Measurements from ENCODE around the gene ATP10A. TPM values are rescaled to one million over a fixed set of nuclear protein-coding genes. Genes with fewer than 3 reads are reported as not detected.
"Not testable (repeated sequence)": the region's sequence is repeated elsewhere in the genome, so short reads cannot be mapped to it uniquely, and the experiment has no call there.

Gene ATP10A
- total and polyA plus RNA-seq, 5 donors from 2014 or later = 2.8 to 16.1 (median 5.5) TPM

- not testable (repeated sequence) for H3K4me3 ChIP-seq (ENCODE audit: low read depth, low read length); H3K27ac Mint-ChIP-seq; H3K27ac ChIP-seq (ENCODE audit: insufficient read depth, low read length, poor library complexity, severe bottlenecking); H3K9me3 ChIP-seq (ENCODE audit: control insufficient read depth in 2 of 2, low read length in 2 of 2); H3K4me1 ChIP-seq (ENCODE audit: control insufficient read depth, insufficient read depth, low read length, poor library complexity, severe bottlenecking); ATAC-seq (ENCODE audit: low read depth in 2 of 2); H3K9me3 Mint-ChIP-seq; H3K27me3 Mint-ChIP-seq; H3K4me1 Mint-ChIP-seq; H3K36me3 Mint-ChIP-seq; H3K27me3 ChIP-seq (ENCODE audit: control insufficient read depth, insufficient read depth, low read length); DNase-seq; H3K36me3 ChIP-seq (ENCODE audit: control insufficient read depth, insufficient read depth, low read length); H3K4me3 Mint-ChIP-seq
Observed at GRCh38 chr15:25880877-25881276, 17.8 kb upstream of the ATP10A start.

DNA sequence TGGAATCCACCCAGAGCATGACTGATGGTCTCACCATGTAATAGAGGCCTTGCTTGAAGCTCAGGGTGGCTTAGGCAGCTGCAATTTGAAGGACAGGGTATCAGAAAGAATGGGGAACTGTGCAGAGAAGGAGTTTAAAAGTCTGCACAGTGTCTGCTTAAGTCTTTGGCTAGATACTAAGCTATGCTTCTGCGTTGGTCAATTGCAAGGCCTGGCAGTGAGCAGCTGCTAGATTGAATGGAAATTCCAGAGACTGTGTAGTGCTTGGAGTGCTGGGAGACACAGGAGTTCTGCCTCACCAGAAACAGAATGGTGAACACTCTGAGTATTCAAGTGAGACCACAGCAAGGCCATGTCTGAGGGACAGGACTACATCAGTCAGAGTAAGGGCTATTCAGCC, 17.3 kb upstream of the ATP10A start:
- H3K9me3 Mint-ChIP-seq = peaks cover 0 to 3% (median 0%) of the 10 kb centered on the region in 7 donors
- no peaks in the 10 kb centered on the region for H3K27me3 Mint-ChIP-seq
- Histone ChIP-seq H3K36me3 (ENCODE audit: control insufficient read depth, insufficient read depth, low read length) (no peaks in the 10 kb centered on the region), H3K27ac (ENCODE audit: insufficient read depth, low read length, poor library complexity, severe bottlenecking) (no peak overlapping the region), H3K4me3 (ENCODE audit: low read depth, low read length) (no peak overlapping the region), H3K9me3 (ENCODE audit: control insufficient read depth in 2 of 2, low read length in 2 of 2) (no peaks in the 10 kb centered on the region), H3K27me3 (ENCODE audit: control insufficient read depth, insufficient read depth, low read length) (no peaks in the 10 kb centered on the region), H3K4me1 (ENCODE audit: control insufficient read depth, insufficient read depth, low read length, poor library complexity, severe bottlenecking) (no peaks in the 10 kb centered on the region)
- no peak overlapping the region for H3K27ac Mint-ChIP-seq
- H3K4me1 Mint-ChIP-seq = peaks cover 0 to 4% (median 0%) of the 10 kb centered on the region in 4 donors
- no peaks in the 10 kb centered on the region for H3K36me3 Mint-ChIP-seq
- no peak overlapping the region for H3K4me3 Mint-ChIP-seq
- ATAC-seq (ENCODE audit: low read depth in 2 of 2) (no peak), DNase-seq (no peak)

DNA sequence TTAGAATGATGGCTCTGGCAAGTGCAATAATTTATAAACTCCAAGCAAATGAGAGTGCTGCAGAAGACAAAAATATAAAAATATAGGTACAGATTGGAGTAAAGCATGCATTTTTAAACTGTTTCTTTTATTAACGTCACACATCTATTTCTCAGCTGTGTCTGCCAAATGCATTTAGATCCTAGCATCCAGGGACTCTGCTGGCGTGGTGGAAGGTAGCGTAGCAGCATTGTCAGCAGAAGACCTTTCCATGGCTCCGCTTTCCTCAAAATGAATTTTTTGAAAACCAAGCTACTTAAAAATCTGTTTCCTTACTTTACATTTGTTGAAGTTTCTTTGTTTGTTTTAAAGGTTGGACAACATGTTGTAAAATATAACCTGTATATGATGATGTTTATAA, 16.3 kb upstream of the ATP10A start:
- no peaks in the 10 kb centered on the region for H3K36me3 ChIP-seq (ENCODE audit: control insufficient read depth, insufficient read depth, low read length)
- H3K4me3 Mint-ChIP-seq = no peak overlapping the region
- no peak overlapping the region for H3K4me3 ChIP-seq (ENCODE audit: low read depth, low read length)
- H3K36me3 Mint-ChIP-seq = no peaks in the 10 kb centered on the region
- H3K4me1 Mint-ChIP-seq = peaks cover 0 to 4% (median 0%) of the 10 kb centered on the region in 4 donors
- H3K27ac ChIP-seq (ENCODE audit: insufficient read depth, low read length, poor library complexity, severe bottlenecking) = no peak overlapping the region
- no peaks in the 10 kb centered on the region for H3K27me3 Mint-ChIP-seq
- peaks cover 0 to 3% (median 0%) of the 10 kb centered on the region in 7 donors for H3K9me3 Mint-ChIP-seq
- H3K27me3 ChIP-seq (ENCODE audit: control insufficient read depth, insufficient read depth, low read length) = no peaks in the 10 kb centered on the region
- no peaks in the 10 kb centered on the region for H3K4me1 ChIP-seq (ENCODE audit: control insufficient read depth, insufficient read depth, low read length, poor library complexity, severe bottlenecking)
- H3K27ac Mint-ChIP-seq = no peak overlapping the region
- no peaks in the 10 kb centered on the region for H3K9me3 ChIP-seq (ENCODE audit: control insufficient read depth in 2 of 2, low read length in 2 of 2)
- DNase-seq (no peak), ATAC-seq (ENCODE audit: low read depth in 2 of 2) (no peak)

DNA sequence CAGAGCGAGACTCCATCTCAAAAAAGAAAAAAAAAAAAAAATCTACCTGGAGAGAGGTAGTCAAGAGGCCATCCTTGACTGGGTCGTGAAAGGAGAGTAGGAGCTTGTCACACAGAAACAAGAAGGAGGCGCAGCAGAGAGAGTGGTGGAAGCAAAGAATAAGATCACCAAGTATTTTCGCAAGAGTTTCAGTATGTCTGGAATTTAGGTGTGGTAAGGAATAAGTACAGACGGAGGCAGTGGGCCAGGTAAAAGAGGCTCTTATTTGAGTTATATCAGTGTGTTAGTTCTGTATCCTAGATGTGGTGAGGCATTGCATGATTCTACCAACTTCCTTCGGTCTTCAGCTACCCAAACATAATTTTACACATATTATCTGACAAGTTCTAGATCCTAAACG, 14.6 kb upstream of the ATP10A start:
- no peak overlapping the region for H3K4me3 ChIP-seq (ENCODE audit: low read depth, low read length)
- ATAC-seq (ENCODE audit: low read depth in 2 of 2) (no peak), DNase-seq (no peak)
- no peaks in the 10 kb centered on the region for H3K4me1 ChIP-seq (ENCODE audit: control insufficient read depth, insufficient read depth, low read length, poor library complexity, severe bottlenecking)
- Mint-ChIP-seq H3K9me3 (peaks cover 0 to 3% (median 0%) of the 10 kb centered on the region in 7 donors), H3K27me3 (no peaks in the 10 kb centered on the region), H3K27ac (no peak overlapping the region), H3K36me3 (no peaks in the 10 kb centered on the region), H3K4me3 (no peak overlapping the region), H3K4me1 (peaks cover 0 to 4% (median 0%) of the 10 kb centered on the region in 4 donors)
- no peaks in the 10 kb centered on the region for H3K36me3 ChIP-seq (ENCODE audit: control insufficient read depth, insufficient read depth, low read length)
- no peaks in the 10 kb centered on the region for H3K27me3 ChIP-seq (ENCODE audit: control insufficient read depth, insufficient read depth, low read length)
- no peak overlapping the region for H3K27ac ChIP-seq (ENCODE audit: insufficient read depth, low read length, poor library complexity, severe bottlenecking)
- H3K9me3 ChIP-seq (ENCODE audit: control insufficient read depth in 2 of 2, low read length in 2 of 2) = no peaks in the 10 kb centered on the region

DNA sequence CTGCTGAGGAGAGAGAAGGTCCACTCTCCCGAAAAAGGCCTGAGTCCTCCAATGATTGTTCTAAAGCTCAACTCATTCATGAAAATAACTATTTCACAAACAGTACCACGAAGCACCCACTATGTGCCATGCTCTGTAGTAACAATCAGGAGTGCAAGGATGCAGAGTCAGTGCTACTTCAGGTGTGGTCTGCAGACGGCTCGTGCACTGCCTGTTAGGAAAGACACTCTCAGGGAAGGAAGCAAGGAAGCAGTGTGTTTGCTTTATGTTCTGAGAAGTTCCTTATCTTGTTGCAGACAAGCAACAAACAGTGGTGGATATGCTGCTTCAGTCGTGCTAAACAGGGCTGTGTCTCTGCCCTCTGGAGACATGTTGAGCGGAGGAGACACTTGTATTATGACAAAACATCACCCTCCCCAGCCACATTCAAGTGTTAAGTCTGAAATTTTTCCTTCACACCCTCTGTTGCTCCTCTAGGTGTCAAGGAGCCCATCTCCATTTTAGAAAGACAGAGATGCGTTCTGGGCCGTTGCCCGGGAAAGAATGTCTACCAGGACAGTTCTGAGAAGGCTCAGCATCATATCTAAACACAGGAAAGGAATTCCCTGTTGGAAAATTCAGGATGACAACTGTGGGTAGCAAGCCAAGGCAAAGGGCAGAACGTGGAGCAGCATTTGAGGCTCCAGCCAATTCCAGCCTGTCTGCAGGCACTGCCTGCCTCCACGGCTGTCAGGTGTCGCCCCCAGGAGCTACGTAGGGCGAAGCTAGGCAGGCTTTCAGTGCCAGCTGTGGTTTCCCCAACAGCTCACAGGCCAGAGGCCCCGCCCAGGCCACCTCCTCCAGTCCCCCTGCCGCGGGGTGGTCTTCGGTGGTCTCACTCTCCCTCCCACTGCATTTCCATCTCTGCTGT, 13.4 kb upstream of the ATP10A start:
- no peaks in the 10 kb centered on the region for H3K36me3 ChIP-seq (ENCODE audit: control insufficient read depth, insufficient read depth, low read length)
- H3K4me1 ChIP-seq (ENCODE audit: control insufficient read depth, insufficient read depth, low read length, poor library complexity, severe bottlenecking) = no peaks in the 10 kb centered on the region
- DNase-seq = no peak
- Mint-ChIP-seq H3K27ac (no peak overlapping the region), H3K9me3 (peaks cover 0 to 3% (median 0%) of the 10 kb centered on the region in 7 donors), H3K4me1 (peaks cover 0 to 4% (median 0%) of the 10 kb centered on the region in 4 donors), H3K4me3 (no peak overlapping the region), H3K27me3 (no peaks in the 10 kb centered on the region), H3K36me3 (no peaks in the 10 kb centered on the region)
- no peaks in the 10 kb centered on the region for H3K27me3 ChIP-seq (ENCODE audit: control insufficient read depth, insufficient read depth, low read length)
- ATAC-seq (ENCODE audit: low read depth in 2 of 2) = no peak
- H3K9me3 ChIP-seq (ENCODE audit: control insufficient read depth in 2 of 2, low read length in 2 of 2) = no peaks in the 10 kb centered on the region
- H3K4me3 ChIP-seq (ENCODE audit: low read depth, low read length) = no peak overlapping the region
- no peak overlapping the region for H3K27ac ChIP-seq (ENCODE audit: insufficient read depth, low read length, poor library complexity, severe bottlenecking)

- Mint-ChIP-seq H3K36me3 (no peaks in the 10 kb centered on the region), H3K9me3 (peaks cover 0 to 3% (median 0%) of the 10 kb centered on the region in 7 donors), H3K27me3 (no peaks in the 10 kb centered on the region), H3K4me3 (no peak overlapping the region), H3K4me1 (peaks cover 0 to 4% (median 0%) of the 10 kb centered on the region in 4 donors), H3K27ac (no peak overlapping the region)
- no peak for ATAC-seq (ENCODE audit: low read depth in 2 of 2)
- Histone ChIP-seq H3K4me3 (ENCODE audit: low read depth, low read length) (no peak overlapping the region), H3K27ac (ENCODE audit: insufficient read depth, low read length, poor library complexity, severe bottlenecking) (no peak overlapping the region), H3K4me1 (ENCODE audit: control insufficient read depth, insufficient read depth, low read length, poor library complexity, severe bottlenecking) (no peaks in the 10 kb centered on the region), H3K36me3 (ENCODE audit: control insufficient read depth, insufficient read depth, low read length) (no peaks in the 10 kb centered on the region), H3K9me3 (ENCODE audit: control insufficient read depth in 2 of 2, low read length in 2 of 2) (no peaks in the 10 kb centered on the region), H3K27me3 (ENCODE audit: control insufficient read depth, insufficient read depth, low read length) (no peaks in the 10 kb centered on the region)
- DNase-seq = no peak
Observed at GRCh38 chr15:25875566-25875965, 12.4 kb upstream of the ATP10A start.

- Histone ChIP-seq H3K27me3 (ENCODE audit: control insufficient read depth, insufficient read depth, low read length) (no peaks in the 10 kb centered on the region), H3K27ac (ENCODE audit: insufficient read depth, low read length, poor library complexity, severe bottlenecking) (no peak overlapping the region), H3K36me3 (ENCODE audit: control insufficient read depth, insufficient read depth, low read length) (no peaks in the 10 kb centered on the region), H3K4me3 (ENCODE audit: low read depth, low read length) (no peak overlapping the region), H3K4me1 (ENCODE audit: control insufficient read depth, insufficient read depth, low read length, poor library complexity, severe bottlenecking) (no peaks in the 10 kb centered on the region), H3K9me3 (ENCODE audit: control insufficient read depth in 2 of 2, low read length in 2 of 2) (no peaks in the 10 kb centered on the region)
- no peak for DNase-seq
- no peak for ATAC-seq (ENCODE audit: low read depth in 2 of 2)
- Mint-ChIP-seq H3K27me3 (no peaks in the 10 kb centered on the region), H3K27ac (no peak overlapping the region), H3K36me3 (no peaks in the 10 kb centered on the region), H3K4me1 (peaks cover 0 to 6% (median 2%) of the 10 kb centered on the region in 4 donors), H3K4me3 (no peak overlapping the region), H3K9me3 (peaks cover 0 to 3% (median 0%) of the 10 kb centered on the region in 7 donors)
Observed at GRCh38 chr15:25874379-25874778, 11.3 kb upstream of the ATP10A start.

DNA sequence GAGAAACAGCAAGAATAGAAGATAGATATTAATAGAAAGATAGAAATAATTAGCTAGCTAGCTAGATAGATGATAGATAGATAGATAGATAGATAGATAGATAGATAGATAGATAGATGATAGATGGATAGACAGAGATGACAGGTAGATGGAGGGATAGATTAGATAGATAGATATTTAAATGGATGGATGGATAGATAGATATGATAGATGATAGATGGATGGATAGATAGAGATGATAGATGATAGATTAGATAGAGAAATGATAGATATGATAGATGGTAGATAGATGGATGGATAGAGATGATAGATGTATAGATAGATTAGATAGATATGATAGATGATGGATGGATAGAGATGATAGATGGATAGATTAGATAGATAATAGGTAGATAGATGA, 8.3 kb upstream of the ATP10A start:
- ATAC-seq (ENCODE audit: low read depth in 2 of 2) = no peak
- Histone ChIP-seq H3K36me3 (ENCODE audit: control insufficient read depth, insufficient read depth, low read length) (no peaks in the 10 kb centered on the region), H3K27me3 (ENCODE audit: control insufficient read depth, insufficient read depth, low read length) (no peaks in the 10 kb centered on the region), H3K27ac (ENCODE audit: insufficient read depth, low read length, poor library complexity, severe bottlenecking) (no peak overlapping the region), H3K4me1 (ENCODE audit: control insufficient read depth, insufficient read depth, low read length, poor library complexity, severe bottlenecking) (no peaks in the 10 kb centered on the region), H3K9me3 (ENCODE audit: control insufficient read depth in 2 of 2, low read length in 2 of 2) (no peaks in the 10 kb centered on the region), H3K4me3 (ENCODE audit: low read depth, low read length) (no peak overlapping the region)
- Mint-ChIP-seq H3K9me3 (no peaks in the 10 kb centered on the region), H3K27me3 (peaks cover 7% of the 10 kb centered on the region), H3K4me1 (peaks cover 0 to 10% (median 0%) of the 10 kb centered on the region in 4 donors), H3K27ac (no peak overlapping the region), H3K36me3 (no peaks in the 10 kb centered on the region), H3K4me3 (no peak overlapping the region)
- DNase-seq = no peak
